Activated T-cell treated with anti-CD3 and anti-CD28 coated beads for 48 hours (primary cell): ENCODE data around the gene FPGS.
"Not testable (repeated sequence)": the region's sequence is repeated elsewhere in the genome, so short reads cannot be mapped to it uniquely, and the experiment has no call there.

Experiments
- DNase-seq: peaks from one replicate; pipeline ENCODE4 v3.0.0-alpha.2; 2020; ENCODE audit warnings: low read depth

The FPGS gene

GRCh38 chr9:127838375-127839078, 35.8 kb downstream of the FPGS start:
- DNase-seq, result no peak

- no peak for DNase-seq
Observed at GRCh38 chr9:127841087-127841835, 38.6 kb downstream of the FPGS start.

GRCh38 chr9:127844821-127845359, 42.2 kb downstream of the FPGS start:
- no peak for DNase-seq

- not testable (repeated sequence) for DNase-seq
Observed at GRCh38 chr9:127845619-127846018, 42.9 kb downstream of the FPGS start.

GRCh38 chr9:127846443-127847177, 43.9 kb downstream of the FPGS start:
- DNase-seq, result no peak

GRCh38 chr9:127847178-127847510, 44.5 kb downstream of the FPGS start:
- no peak for DNase-seq

- DNase-seq, result no peak
Observed at GRCh38 chr9:127847833-127848755, 45.4 kb downstream of the FPGS start.

GRCh38 chr9:127848756-127849504, 46.2 kb downstream of the FPGS start:
- no peak for DNase-seq

- no peak for DNase-seq
Observed at GRCh38 chr9:127850286-127850830, 47.7 kb downstream of the FPGS start.

GRCh38 chr9:127852829-127853228, 50.1 kb downstream of the FPGS start:
- DNase-seq, result no peak

- DNase-seq, result no peak
Observed at GRCh38 chr9:127853312-127854183, 50.9 kb downstream of the FPGS start.

- no peak for DNase-seq
Observed at GRCh38 chr9:127854184-127854806, 51.6 kb downstream of the FPGS start, which contains the start of gene ENG. ENG (minus strand) TSS chr9:127854658; CDS start chr9:127854355, 303 bp downstream.

GRCh38 chr9:127854960-127855359, 52.3 kb downstream of the FPGS start:
- no peak for DNase-seq

- DNase-seq, result no peak
Observed at GRCh38 chr9:127855522-127855921, 52.8 kb downstream of the FPGS start.

- no peak for DNase-seq
Observed at GRCh38 chr9:127856094-127856728, 53.5 kb downstream of the FPGS start.

- DNase-seq, result no peak
Observed at GRCh38 chr9:127856729-127857116, 54.0 kb downstream of the FPGS start.

GRCh38 chr9:127857278-127857677, 54.6 kb downstream of the FPGS start:
- no peak for DNase-seq

GRCh38 chr9:127858041-127858512, 55.4 kb downstream of the FPGS start:
- DNase-seq, result no peak
